HEK293 (cell line): ENCODE results near the gene NXPH4.

Experiments used
- GLIS1 ChIP-seq: fragments of 450-650 bp; formaldehyde crosslinking; IDR thresholded peaks from 2 replicates; pipeline ENCODE4 v1.5.1; 2016; ENCODE audit warnings: missing biosample characterization, missing genetic modification characterization
- HOXA7 ChIP-seq: sonication (generic); formaldehyde crosslinking; IDR thresholded peaks from 2 replicates; pipeline ENCODE4 v1.8.1; 2022; ENCODE audit warnings: missing genetic modification reagents, borderline replicate concordance
- HOXD13 ChIP-seq: sonication (generic); formaldehyde crosslinking; IDR thresholded peaks from 2 replicates; pipeline ENCODE4 v1.8.0; 2022; ENCODE audit warnings: missing genetic modification reagents, borderline replicate concordance
- INSM2 ChIP-seq: fragments of 450-650 bp; formaldehyde crosslinking; IDR thresholded peaks from 2 replicates; pipeline ENCODE4 v1.5.1; 2016; ENCODE audit warnings: missing biosample characterization, missing genetic modification characterization
- PRDM2 ChIP-seq: fragments of 450-650 bp; formaldehyde crosslinking; IDR thresholded peaks from 2 replicates; pipeline ENCODE4 v1.5.1; 2016; ENCODE audit warnings: missing biosample characterization, missing genetic modification characterization, borderline replicate concordance
- PRDM4 ChIP-seq: fragments of 450-650 bp; formaldehyde crosslinking; IDR thresholded peaks from 2 replicates; pipeline ENCODE4 v1.5.1; 2017; ENCODE audit warnings: missing biosample characterization, missing genetic modification characterization
- PRDM6 ChIP-seq: fragments of 450-650 bp; formaldehyde crosslinking; IDR thresholded peaks from 2 replicates; pipeline ENCODE4 v1.5.1; 2017; ENCODE audit warnings: missing biosample characterization, missing genetic modification characterization
- ZBTB17 ChIP-seq: fragments of 450-650 bp; formaldehyde crosslinking; IDR thresholded peaks from 2 replicates; pipeline ENCODE4 v1.5.1; 2016; ENCODE audit warnings: missing biosample characterization, missing genetic modification characterization
- ZFP37 ChIP-seq: fragments of 450-650 bp; formaldehyde crosslinking; IDR thresholded peaks from 2 replicates; pipeline ENCODE4 v1.5.1; 2016; ENCODE audit warnings: missing biosample characterization, missing genetic modification characterization
- ZFP69B ChIP-seq: fragments of 450-650 bp; formaldehyde crosslinking; IDR thresholded peaks from 2 replicates; pipeline ENCODE4 v1.5.1; 2016; ENCODE audit warnings: missing biosample characterization, missing genetic modification characterization
- ZNF114 ChIP-seq: fragments of 450-650 bp; formaldehyde crosslinking; IDR thresholded peaks from 2 replicates; pipeline ENCODE4 v1.5.0; 2017; ENCODE audit warnings: missing biosample characterization, missing genetic modification characterization
- ZNF16 ChIP-seq: fragments of 450-650 bp; formaldehyde crosslinking; IDR thresholded peaks from 2 replicates; pipeline ENCODE4 v1.5.1; 2016; ENCODE audit warnings: low read depth, missing biosample characterization, missing genetic modification characterization
- ZNF211 ChIP-seq: fragments of 450-650 bp; formaldehyde crosslinking; IDR thresholded peaks from 2 replicates; pipeline ENCODE4 v1.5.1; 2016; ENCODE audit warnings: low read depth, missing biosample characterization, missing genetic modification characterization
- ZNF214 ChIP-seq: fragments of 450-650 bp; formaldehyde crosslinking; IDR thresholded peaks from 2 replicates; pipeline ENCODE4 v1.5.1; 2017; ENCODE audit warnings: missing biosample characterization, mild to moderate bottlenecking, missing genetic modification characterization, borderline replicate concordance
- ZNF302 ChIP-seq: fragments of 450-650 bp; formaldehyde crosslinking; IDR thresholded peaks from 2 replicates; pipeline ENCODE4 v1.5.1; 2016; ENCODE audit warnings: missing biosample characterization, missing genetic modification characterization, low read depth
- ZNF354C ChIP-seq: fragments of 450-650 bp; formaldehyde crosslinking; IDR thresholded peaks from 2 replicates; pipeline ENCODE4 v1.5.1; 2016; ENCODE audit warnings: missing biosample characterization, missing genetic modification characterization, low read depth, borderline replicate concordance
- ZNF366 ChIP-seq: fragments of 450-650 bp; formaldehyde crosslinking; conservative IDR thresholded peaks from 2 replicates; pipeline ENCODE4 v1.5.1; 2016; ENCODE audit warnings: missing biosample characterization, missing genetic modification characterization
- ZNF426 ChIP-seq: fragments of 450-650 bp; formaldehyde crosslinking; IDR thresholded peaks from 2 replicates; pipeline ENCODE4 v1.5.1; 2017; ENCODE audit warnings: missing biosample characterization, missing genetic modification characterization, mild to moderate bottlenecking, inconsistent platforms, moderate library complexity
- ZNF48 ChIP-seq: fragments of 450-650 bp; formaldehyde crosslinking; IDR thresholded peaks from 2 replicates; pipeline ENCODE4 v1.5.1; 2016; ENCODE audit warnings: missing biosample characterization, missing genetic modification characterization
- ZNF645 ChIP-seq: fragments of 450-650 bp; formaldehyde crosslinking; IDR thresholded peaks from 2 replicates; pipeline ENCODE4; 2016; ENCODE audit warnings: missing biosample characterization, missing genetic modification characterization
- ZNF660 ChIP-seq: fragments of 450-650 bp; IDR thresholded peaks from 2 replicates; pipeline ENCODE4 v1.5.1; 2018; ENCODE audit warnings: missing biosample characterization, mild to moderate bottlenecking, missing genetic modification characterization
- ZNF664 ChIP-seq: fragments of 450-650 bp; formaldehyde crosslinking; IDR thresholded peaks from 2 replicates; pipeline ENCODE4 v1.5.1; 2016; ENCODE audit warnings: missing biosample characterization, missing genetic modification characterization
- ZNF837 ChIP-seq: fragments of 450-650 bp; formaldehyde crosslinking; IDR thresholded peaks from 2 replicates; pipeline ENCODE4 v1.5.1; 2016; ENCODE audit warnings: missing biosample characterization, missing genetic modification characterization
- ZSCAN18 ChIP-seq: fragments of 450-650 bp; formaldehyde crosslinking; IDR thresholded peaks from 2 replicates; pipeline ENCODE4 v1.5.1; 2016; ENCODE audit warnings: missing biosample characterization, missing genetic modification characterization

Gene NXPH4

GRCh38 chr12:57216921-57217879 lies 606 bp downstream of the NXPH4 start (continued):
- TF ChIP-seq PRDM6 (no peak), ZNF211 (tag by site-specific recombination) (no peak), ZNF660 (no peak), ZNF48 (tag by site-specific recombination) (no peak), ZNF366 (tag by site-specific recombination) (peak; percentile 75), ZSCAN18 (tag by site-specific recombination) (no peak), ZNF114 (tag by site-specific recombination) (no peak), PRDM4 (tag by site-specific recombination) (no peak), HOXA7 (CRISPR knock-in tag) (no peak), ZNF837 (tag by site-specific recombination) (peak; percentile 59; the same call in 1 of the 2 replicates), GLIS1 (tag by site-specific recombination) (peak; percentile 44), ZNF214 (tag by site-specific recombination) (no peak), INSM2 (tag by site-specific recombination) (peak; percentile 23; the same call in 1 of the 2 replicates), ZNF645 (tag by site-specific recombination) (no peak), ZNF426 (no peak), HOXD13 (no peak), ZFP69B (tag by site-specific recombination) (no peak), ZNF354C (tag by site-specific recombination) (no peak), ZNF664 (tag by site-specific recombination) (no peak), ZFP37 (tag by site-specific recombination) (no peak), ZNF16 (tag by site-specific recombination) (no peak), ZNF302 (tag by site-specific recombination) (no peak), PRDM2 (no peak), ZBTB17 (tag by site-specific recombination) (peak; percentile 80; the same call in 1 of the 2 replicates)
